ENCODE data around the gene ARHGAP4. TPM values are rescaled to one million over a fixed set of nuclear protein-coding genes. Genes with fewer than 3 reads are reported as not detected.

The ARHGAP4 gene
- total and polyA plus RNA-seq, 2 experiments from 2014 or later, result 6.2 to 6.4 TPM

DNA sequence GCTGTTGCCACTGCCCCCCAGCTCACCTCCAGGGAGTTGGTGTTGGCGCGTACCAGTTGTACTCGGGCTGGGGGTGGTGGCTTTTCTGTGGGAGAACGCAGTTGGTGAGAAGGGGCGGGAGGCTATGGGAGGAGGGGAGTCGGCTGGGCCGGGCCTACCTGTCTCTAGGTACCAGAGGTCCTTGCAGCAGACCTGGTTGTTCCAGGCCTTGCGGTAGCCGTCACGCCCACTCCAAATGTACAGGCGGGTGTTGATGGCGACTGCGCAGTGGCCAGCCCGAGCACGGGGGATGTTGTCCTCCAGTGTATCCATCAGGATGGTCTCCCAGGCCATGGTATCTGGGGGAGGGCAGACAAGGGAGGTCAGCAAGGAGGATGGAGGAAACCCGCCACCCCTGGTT is 34.0 kb upstream of the ARHGAP4 start:
- Histone ChIP-seq H4K20me1 (ENCODE audit: insufficient read depth, poor library complexity, severe bottlenecking) (peaks cover 9% of the 10 kb centered on the region), H3K4me1 (ENCODE audit: insufficient read depth) (no peaks in the 10 kb centered on the region), H3K9me3 (ENCODE audit: low read depth) (no peaks in the 10 kb centered on the region), H3K79me2 (peaks cover 9% of the 10 kb centered on the region), H3K36me3 (replicated peaks; ENCODE audit: insufficient read depth, low read depth) (no peaks in the 10 kb centered on the region), H2AFZ (no peak overlapping the region), H3K4me2 (no peak overlapping the region), H3K27ac (no peak overlapping the region), H3K27me3 (no peaks in the 10 kb centered on the region), H3K9me2 (replicated peaks; ENCODE audit: insufficient read depth) (no peaks in the 10 kb centered on the region), H3K4me3 (no peak overlapping the region)
- TF ChIP-seq EZH2 (IDR thresholded peaks at IDR 0.05; ENCODE audit: borderline replicate concordance) (no peak), CTCF (IDR thresholded peaks at IDR 0.05; ENCODE audit: poor library complexity) (no peak), EZH2phosphoT487 (IDR thresholded peaks at IDR 0.05; ENCODE audit: low read depth, severe bottlenecking, unreplicated experiment) (no peak)
- no peak for DNase-seq (ENCODE audit: low spot score)
- 94% methylated on average over 14 of the region's 16 CpGs for WGBS (ENCODE audit: low lambda C conversion rate, missing lambda C conversion rate)

- no peak overlapping the region for H3K4me2 ChIP-seq
- 91% methylated on average over 15 of the region's 15 CpGs for WGBS (ENCODE audit: low lambda C conversion rate, missing lambda C conversion rate)
- H3K27ac ChIP-seq, result no peak overlapping the region
- H4K20me1 ChIP-seq (ENCODE audit: insufficient read depth, poor library complexity, severe bottlenecking), result peaks cover 4% of the 10 kb centered on the region
- H3K4me1 ChIP-seq (ENCODE audit: insufficient read depth), result no peaks in the 10 kb centered on the region
- no peaks in the 10 kb centered on the region for H3K9me3 ChIP-seq (ENCODE audit: low read depth)
- H3K27me3 ChIP-seq, result no peaks in the 10 kb centered on the region
- TF ChIP-seq EZH2 (IDR thresholded peaks at IDR 0.05; ENCODE audit: borderline replicate concordance), result no peak
- no peak for TF ChIP-seq CTCF (IDR thresholded peaks at IDR 0.05; ENCODE audit: poor library complexity)
- no peak for TF ChIP-seq EZH2phosphoT487 (IDR thresholded peaks at IDR 0.05; ENCODE audit: low read depth, severe bottlenecking, unreplicated experiment)
- no peaks in the 10 kb centered on the region for H3K36me3 ChIP-seq (replicated peaks; ENCODE audit: insufficient read depth, low read depth)
- H3K9me2 ChIP-seq (replicated peaks; ENCODE audit: insufficient read depth), result no peaks in the 10 kb centered on the region
- peaks cover 5% of the 10 kb centered on the region for H3K79me2 ChIP-seq
- no peak overlapping the region for H3K4me3 ChIP-seq
- DNase-seq (ENCODE audit: low spot score), result no peak
- no peak overlapping the region for H2AFZ ChIP-seq
Measured at GRCh38 chrX:153959649-153960048, 33.6 kb upstream of the ARHGAP4 start.

- Histone ChIP-seq H3K9me2 (replicated peaks; ENCODE audit: insufficient read depth) (no peaks in the 10 kb centered on the region), H3K9me3 (ENCODE audit: low read depth) (no peaks in the 10 kb centered on the region), H4K20me1 (ENCODE audit: insufficient read depth, poor library complexity, severe bottlenecking) (no peaks in the 10 kb centered on the region), H3K4me1 (ENCODE audit: insufficient read depth) (no peaks in the 10 kb centered on the region), H3K4me3 (no peak overlapping the region), H3K4me2 (no peak overlapping the region), H2AFZ (no peak overlapping the region), H3K79me2 (no peaks in the 10 kb centered on the region), H3K36me3 (replicated peaks; ENCODE audit: insufficient read depth, low read depth) (no peaks in the 10 kb centered on the region), H3K27ac (no peak overlapping the region), H3K27me3 (no peaks in the 10 kb centered on the region)
- WGBS (ENCODE audit: low lambda C conversion rate, missing lambda C conversion rate), result 96% methylated on average over 14 of the region's 14 CpGs
- TF ChIP-seq CTCF (IDR thresholded peaks at IDR 0.05; ENCODE audit: poor library complexity) (no peak), EZH2phosphoT487 (IDR thresholded peaks at IDR 0.05; ENCODE audit: low read depth, severe bottlenecking, unreplicated experiment) (no peak), EZH2 (IDR thresholded peaks at IDR 0.05; ENCODE audit: borderline replicate concordance) (no peak)
- no peak for DNase-seq (ENCODE audit: low spot score)
Measured at GRCh38 chrX:153958605-153959004, 32.5 kb upstream of the ARHGAP4 start.

DNA sequence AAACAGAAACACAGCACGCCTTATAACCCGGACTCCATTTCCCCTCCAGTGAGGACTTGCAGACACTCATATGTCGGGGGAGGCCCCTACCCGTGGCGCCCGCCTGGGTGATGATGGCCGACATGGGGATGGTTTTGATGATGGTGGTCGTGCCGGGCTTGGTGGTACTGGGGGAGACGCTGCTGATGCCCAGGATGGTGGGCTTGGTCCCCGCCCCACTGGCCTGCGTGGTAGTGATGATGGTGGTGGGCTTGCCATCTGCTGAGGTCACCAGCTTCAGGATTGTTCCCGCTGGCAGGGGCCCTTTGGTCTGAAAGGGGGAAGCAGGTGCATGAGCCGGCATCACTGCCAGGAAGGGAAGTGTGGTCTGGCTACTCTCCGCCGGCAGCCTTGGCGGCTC is 31.2 kb upstream of the ARHGAP4 start:
- WGBS (ENCODE audit: low lambda C conversion rate, missing lambda C conversion rate), result 92% methylated on average over 17 of the region's 17 CpGs
- no peaks in the 10 kb centered on the region for H3K4me1 ChIP-seq (ENCODE audit: insufficient read depth)

More for the DNA sequence above, 31.2 kb upstream of the ARHGAP4 start:
- Histone ChIP-seq H3K27me3 (no peaks in the 10 kb centered on the region), H2AFZ (no peak overlapping the region), H3K4me2 (no peak overlapping the region), H3K9me3 (ENCODE audit: low read depth) (no peaks in the 10 kb centered on the region), H4K20me1 (ENCODE audit: insufficient read depth, poor library complexity, severe bottlenecking) (no peaks in the 10 kb centered on the region), H3K79me2 (no peaks in the 10 kb centered on the region), H3K27ac (no peak overlapping the region), H3K36me3 (replicated peaks; ENCODE audit: insufficient read depth, low read depth) (no peaks in the 10 kb centered on the region), H3K4me3 (no peak overlapping the region), H3K9me2 (replicated peaks; ENCODE audit: insufficient read depth) (no peaks in the 10 kb centered on the region)
- TF ChIP-seq CTCF (IDR thresholded peaks at IDR 0.05; ENCODE audit: poor library complexity) (no peak), EZH2phosphoT487 (IDR thresholded peaks at IDR 0.05; ENCODE audit: low read depth, severe bottlenecking, unreplicated experiment) (no peak), EZH2 (IDR thresholded peaks at IDR 0.05; ENCODE audit: borderline replicate concordance) (no peak)
- DNase-seq (ENCODE audit: low spot score), result no peak
